NCI-H187 treated with DMSO at 0.1 percent for 48 hours (cell line): ENCODE results near the gene PLPPR4.

Source experiments
- DNase-seq: peaks from one replicate; lab custom pipeline; 2025; lab: John Stamatoyannopoulos, UW

The PLPPR4 gene

GRCh38 chr1:99348397-99349132 lies 84.3 kb downstream of the PLPPR4 start:
- no peak for DNase-seq

GRCh38 chr1:99352821-99353220 lies 88.5 kb downstream of the PLPPR4 start:
- DNase-seq = no peak

GRCh38 chr1:99358770-99359169 lies 94.5 kb downstream of the PLPPR4 start:
- DNase-seq = no peak
